KOPT-K1 (cell line): ENCODE results near the gene TIMM44.
"Not testable (repeated sequence)": the region's sequence is repeated elsewhere in the genome, so short reads cannot be mapped to it uniquely, and the experiment has no call there.

Experiments used
- H3K27ac ChIP-seq: fragments of 200-600 bp; sonication (generic); 2 replicates; pipeline ENCODE4 v1.5.1; 2016; ENCODE audit warnings: antibody characterized with exemption, mild to moderate bottlenecking, low read depth, low read length; ENCODE audit not compliant: poor library complexity, severe bottlenecking
- H3K36me3 ChIP-seq: fragments of 200-600 bp; sonication (generic); 2 replicates; pipeline ENCODE4 v1.5.1; 2017; ENCODE audit warnings: antibody characterized with exemption, mild to moderate bottlenecking, low read length, moderate library complexity; ENCODE audit not compliant: insufficient read depth
- H3K9me3 ChIP-seq: fragments of 200-600 bp; sonication (generic); 2 replicates; pipeline ENCODE4 v1.5.1; 2017; ENCODE audit warnings: antibody characterized with exemption, low read length, mild to moderate bottlenecking; ENCODE audit not compliant: insufficient read depth, poor library complexity, severe bottlenecking

TIMM44 gene

DNA sequence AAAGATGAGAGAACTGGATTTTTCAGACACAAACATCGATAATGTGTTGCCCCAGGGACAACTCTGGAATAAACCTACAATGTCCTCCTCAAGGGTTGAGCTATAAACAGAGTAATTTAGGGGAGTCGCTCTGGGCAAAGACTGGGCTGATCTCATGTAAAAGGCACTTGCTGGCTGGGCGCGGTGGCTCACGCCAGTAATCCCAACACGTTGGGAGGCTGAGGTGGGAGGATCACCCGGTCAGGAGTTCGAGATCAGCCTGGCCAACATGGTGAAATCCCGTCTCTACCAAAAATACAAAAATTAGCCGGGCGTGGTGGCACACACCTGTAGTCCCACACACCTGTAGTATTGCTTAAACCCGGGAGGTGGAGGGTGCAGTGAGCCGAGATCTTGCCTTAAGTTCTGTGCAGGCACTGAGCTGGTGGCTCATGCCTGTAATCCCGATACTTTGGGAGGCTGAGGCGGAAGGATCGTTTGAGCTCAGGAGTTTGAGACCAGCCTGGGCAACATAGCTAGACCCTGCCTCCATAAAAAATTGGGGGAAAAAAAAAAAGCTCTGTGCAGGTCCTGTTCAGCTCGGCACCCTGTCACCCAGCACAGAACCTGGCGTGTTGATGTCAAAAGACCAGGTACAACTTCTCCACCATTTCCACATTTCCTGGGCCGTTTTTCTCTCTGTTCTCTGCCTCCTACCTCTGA is 1.4 kb downstream of the TIMM44 start:
- Histone ChIP-seq H3K9me3 (no peaks in the 10 kb centered on the region), H3K27ac (peak overlapping the region; percentile 83), H3K36me3 (peaks cover 43% of the 10 kb centered on the region)

DNA sequence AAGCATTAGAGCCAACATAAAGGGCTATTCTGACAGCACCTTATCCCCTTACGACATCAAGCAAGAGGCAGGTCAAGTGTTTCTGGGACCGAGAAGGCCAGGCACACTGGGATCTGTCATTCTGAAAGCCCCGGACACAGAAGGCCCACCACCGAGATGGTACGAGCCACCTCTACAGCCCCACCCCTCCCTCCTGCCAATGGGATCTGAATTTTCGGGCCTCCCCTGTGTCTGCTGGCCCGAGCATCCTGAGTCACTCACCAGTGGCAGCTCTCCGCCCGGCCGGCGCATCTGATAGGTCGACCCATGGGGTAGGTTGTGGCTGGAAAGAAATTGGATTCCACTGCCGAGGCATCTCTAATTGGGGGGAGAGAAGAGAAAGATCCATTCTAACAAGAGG is 2.6 kb downstream of the TIMM44 start:
- Histone ChIP-seq H3K36me3 (peaks cover 54% of the 10 kb centered on the region), H3K9me3 (no peaks in the 10 kb centered on the region), H3K27ac (no peak overlapping the region)

DNA sequence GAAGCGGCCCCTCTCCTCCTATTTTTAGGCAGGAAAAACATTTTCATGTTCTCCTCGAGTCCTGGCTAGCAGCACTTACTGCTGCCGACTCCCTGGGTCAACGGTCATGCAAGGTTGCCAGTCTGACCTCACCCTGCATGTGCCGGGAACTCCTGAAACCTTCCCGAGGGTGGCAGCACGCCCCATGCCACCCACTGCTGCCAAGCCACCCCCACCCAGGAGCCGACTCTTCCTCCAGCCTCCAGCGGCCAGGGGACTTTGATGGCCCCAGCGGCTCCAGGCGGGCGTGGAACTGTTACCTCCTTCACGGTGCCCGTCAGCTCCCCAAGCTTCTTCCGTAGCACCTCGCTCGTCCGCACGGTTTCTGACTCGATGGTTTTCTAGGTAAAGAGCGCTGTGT is 8.7 kb downstream of the TIMM44 start:
- Histone ChIP-seq H3K9me3 (no peaks in the 10 kb centered on the region), H3K27ac (no peak overlapping the region), H3K36me3 (peaks cover 95% of the 10 kb centered on the region)

DNA sequence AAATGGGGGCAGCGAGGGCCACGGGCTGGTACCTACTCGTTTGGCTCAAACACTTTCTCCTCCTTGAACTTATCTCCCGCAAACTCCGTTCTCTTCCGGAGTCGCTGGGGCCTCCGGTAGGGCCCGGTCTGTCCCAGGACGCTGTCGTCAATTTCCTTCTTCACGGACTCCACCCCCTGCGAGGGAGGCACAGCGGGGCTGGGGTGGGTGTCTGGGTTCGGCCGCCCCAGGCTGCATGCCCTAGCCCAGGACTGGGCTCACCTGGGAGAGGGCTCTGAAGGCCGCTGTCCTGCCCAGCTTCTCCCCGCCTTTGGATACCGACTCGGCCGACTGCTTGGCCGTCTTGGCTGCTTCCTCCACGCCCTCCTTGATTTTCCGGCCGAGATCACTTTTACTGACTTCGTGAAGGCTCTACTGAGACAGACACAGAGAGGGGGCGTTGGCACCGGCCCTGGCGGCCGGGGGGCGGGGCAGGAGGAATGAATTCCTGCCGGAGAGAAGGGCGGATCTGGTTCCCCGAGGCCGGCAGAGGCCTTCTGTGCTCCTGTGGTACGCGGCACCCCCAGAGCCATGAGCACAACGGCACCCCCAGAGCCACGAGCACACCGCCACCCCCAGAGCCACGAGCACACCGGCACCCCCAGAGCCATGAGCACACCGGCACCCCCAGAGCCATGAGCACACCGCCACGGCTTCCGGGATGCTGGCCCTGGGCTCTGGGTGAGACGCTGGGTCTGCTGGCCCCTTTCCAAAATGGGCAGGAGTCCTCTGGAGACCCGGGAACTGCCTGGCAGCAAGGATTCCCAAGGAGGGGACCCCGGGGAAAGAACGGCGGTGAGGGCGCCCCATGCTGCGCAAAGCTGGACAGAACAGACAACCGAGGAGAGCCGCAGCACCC is 9.4 kb downstream of the TIMM44 start:
- H3K27ac ChIP-seq, result no peak overlapping the region
- no peaks in the 10 kb centered on the region for H3K9me3 ChIP-seq
- H3K36me3 ChIP-seq, result peaks cover 94% of the 10 kb centered on the region

DNA sequence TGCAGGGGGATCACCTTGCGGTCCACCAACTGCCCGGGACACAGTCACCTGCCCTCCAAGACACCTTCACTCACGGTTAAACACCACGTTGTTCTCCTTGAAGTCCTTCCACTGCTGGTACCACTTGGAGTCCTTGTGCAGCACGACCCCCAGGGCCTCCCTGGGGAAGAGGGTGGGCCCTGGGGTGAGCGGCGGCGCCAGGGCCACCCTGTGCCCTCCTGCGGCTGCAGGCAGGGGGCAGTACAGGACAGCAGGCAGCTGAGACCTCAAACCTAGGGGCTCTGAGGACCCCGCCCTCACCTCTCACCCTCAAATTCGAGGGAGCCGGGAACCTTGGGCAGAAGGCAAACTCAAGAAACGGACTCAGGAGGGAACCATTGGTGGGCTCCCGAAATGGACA is 10.1 kb downstream of the TIMM44 start:
- Histone ChIP-seq H3K27ac (no peak overlapping the region), H3K36me3 (peaks cover 92% of the 10 kb centered on the region), H3K9me3 (no peaks in the 10 kb centered on the region)

DNA sequence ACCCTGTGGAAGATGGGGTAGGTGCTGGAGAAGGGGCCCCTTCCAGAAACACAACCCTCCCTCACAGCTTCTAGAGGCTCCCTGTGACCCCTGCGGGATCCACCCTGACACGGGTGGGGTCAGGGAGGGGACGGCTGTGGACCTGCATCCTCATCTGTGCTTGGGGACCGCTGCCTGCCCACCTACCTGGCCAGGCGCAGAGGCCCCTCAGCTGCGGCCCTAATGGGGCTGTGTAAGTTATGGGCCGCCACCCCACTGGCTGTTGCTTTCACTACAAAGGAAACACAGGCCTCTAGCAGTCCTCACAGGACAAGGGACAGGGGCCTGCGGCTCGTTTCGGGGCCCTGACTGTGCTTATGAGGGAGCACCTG is 10.6 kb downstream of the TIMM44 start:
- H3K27ac ChIP-seq, result no peak overlapping the region
- peaks cover 87% of the 10 kb centered on the region for H3K36me3 ChIP-seq
- H3K9me3 ChIP-seq, result no peaks in the 10 kb centered on the region

DNA sequence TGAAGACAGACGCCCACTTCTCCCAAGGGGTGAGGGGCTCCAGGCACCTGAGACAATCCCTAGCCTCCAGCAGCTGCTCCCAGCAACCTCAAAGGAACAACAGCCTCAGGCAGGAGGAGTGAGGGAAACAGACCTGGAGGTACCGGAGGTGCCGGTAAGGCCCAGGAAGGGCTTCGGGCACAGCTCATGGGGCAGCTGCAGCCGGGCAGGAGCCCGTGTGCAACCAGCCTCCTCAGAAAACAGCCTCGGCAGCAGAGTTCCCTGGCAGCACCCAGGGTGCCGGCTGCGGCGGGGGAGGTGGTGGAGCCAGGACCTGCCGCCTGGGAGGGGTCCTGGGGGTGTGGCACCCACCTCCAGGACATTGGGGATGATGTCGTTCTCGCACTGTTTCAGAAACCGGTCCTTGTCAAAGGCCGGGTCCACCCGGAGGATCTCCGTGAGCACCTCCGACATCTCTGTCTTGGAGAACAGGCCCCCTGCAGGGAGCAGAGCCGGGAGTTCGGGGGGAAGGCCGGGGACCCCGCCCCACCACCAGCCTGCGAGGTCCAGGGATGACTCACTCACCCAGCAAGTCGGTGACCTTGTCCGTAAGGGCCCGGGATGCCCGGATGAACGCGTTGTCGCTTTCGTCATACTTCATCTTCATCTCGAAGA is 11.1 kb downstream of the TIMM44 start:
- H3K36me3 ChIP-seq, result peaks cover 85% of the 10 kb centered on the region
- no peaks in the 10 kb centered on the region for H3K9me3 ChIP-seq

DNA sequence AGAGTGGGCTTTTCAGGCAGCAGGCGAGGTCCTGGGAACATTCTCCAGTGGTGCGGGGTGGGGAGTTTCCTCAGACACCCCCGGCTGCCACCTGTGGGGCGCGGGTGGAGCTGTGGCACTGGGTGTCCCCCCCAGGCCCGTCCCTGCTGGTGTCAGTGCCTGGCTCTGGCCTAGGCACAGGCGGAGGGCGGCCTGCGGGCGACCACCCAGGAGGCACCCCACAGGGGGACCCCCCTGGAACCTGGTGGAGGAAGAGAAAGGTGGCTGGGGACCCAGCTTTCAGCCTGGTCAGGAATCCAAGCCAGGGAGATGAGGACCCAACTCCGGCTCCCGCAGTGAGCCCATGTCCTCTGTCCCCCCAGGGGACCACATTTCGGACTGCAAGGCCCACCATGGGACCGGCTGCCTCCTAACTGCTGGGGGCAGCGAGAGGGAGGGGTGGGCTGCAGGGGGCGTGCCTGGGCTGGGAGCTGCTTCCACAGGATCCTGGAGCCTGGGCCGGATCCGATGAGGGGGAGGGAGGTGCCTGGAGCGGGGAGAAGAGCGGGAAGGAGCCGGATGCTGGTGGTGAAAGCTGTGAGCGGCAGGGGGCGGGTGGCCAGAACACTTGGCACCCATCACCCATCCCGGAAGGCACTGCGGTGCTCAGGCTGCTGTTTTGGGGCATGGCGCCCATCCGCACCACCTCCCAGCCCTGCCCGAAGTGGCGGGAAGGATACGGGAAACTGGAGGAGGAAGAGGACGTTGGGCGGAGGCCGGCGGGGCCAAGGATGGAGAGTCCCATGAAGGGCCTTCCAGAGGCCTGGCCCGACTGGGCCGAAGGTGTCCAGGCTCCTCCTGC is 12.0 kb downstream of the TIMM44 start:
- H3K27ac ChIP-seq, result no peak overlapping the region

More for the DNA sequence above, 11.1 kb downstream of the TIMM44 start:
- no peak overlapping the region for H3K27ac ChIP-seq

DNA sequence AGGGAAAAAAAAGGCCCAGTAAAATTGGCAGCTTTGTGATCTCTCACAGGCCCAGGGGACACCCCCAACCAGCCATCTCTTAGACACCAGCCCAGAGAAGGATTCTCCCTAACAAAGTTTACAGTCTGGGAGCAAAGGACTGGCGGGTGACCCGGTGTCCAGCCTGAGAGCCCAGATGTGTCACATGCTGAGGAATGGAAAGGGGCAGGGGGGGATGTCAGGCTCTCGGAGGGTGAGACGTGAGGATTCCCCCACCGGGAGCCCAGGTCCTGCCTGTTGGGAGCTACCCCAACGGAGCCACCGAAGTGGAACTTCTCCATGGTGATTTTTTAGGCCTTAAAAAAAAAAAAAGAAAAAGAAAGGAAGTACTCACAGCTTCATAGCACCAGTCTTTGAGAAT is 12.7 kb downstream of the TIMM44 start:
- H3K36me3 ChIP-seq, result peaks cover 70% of the 10 kb centered on the region
- H3K27ac ChIP-seq, result no peak overlapping the region
- H3K9me3 ChIP-seq, result no peaks in the 10 kb centered on the region

More for the DNA sequence above, 12.0 kb downstream of the TIMM44 start:
- no peaks in the 10 kb centered on the region for H3K9me3 ChIP-seq
- peaks cover 76% of the 10 kb centered on the region for H3K36me3 ChIP-seq

DNA sequence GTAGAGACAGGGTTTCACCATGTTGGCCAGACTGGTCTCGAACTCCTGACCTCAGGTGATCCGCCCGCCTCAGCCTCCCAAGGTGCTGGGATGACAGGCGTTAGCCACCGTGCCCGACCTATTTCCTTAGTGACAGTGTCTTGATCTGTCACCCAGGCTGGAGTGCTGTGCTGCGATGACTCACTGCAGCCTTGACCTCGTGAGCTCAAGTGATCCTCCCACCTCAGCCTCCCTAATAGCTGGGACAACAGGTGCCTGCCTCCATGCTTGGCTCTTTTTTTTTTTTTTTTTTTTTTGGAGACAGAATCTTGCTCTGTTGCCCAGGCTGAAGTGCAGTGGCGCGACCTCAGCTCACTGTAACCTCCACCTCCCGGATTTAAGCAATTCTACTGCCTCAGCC is 13.4 kb downstream of the TIMM44 start:
- peaks cover 62% of the 10 kb centered on the region for H3K36me3 ChIP-seq

DNA sequence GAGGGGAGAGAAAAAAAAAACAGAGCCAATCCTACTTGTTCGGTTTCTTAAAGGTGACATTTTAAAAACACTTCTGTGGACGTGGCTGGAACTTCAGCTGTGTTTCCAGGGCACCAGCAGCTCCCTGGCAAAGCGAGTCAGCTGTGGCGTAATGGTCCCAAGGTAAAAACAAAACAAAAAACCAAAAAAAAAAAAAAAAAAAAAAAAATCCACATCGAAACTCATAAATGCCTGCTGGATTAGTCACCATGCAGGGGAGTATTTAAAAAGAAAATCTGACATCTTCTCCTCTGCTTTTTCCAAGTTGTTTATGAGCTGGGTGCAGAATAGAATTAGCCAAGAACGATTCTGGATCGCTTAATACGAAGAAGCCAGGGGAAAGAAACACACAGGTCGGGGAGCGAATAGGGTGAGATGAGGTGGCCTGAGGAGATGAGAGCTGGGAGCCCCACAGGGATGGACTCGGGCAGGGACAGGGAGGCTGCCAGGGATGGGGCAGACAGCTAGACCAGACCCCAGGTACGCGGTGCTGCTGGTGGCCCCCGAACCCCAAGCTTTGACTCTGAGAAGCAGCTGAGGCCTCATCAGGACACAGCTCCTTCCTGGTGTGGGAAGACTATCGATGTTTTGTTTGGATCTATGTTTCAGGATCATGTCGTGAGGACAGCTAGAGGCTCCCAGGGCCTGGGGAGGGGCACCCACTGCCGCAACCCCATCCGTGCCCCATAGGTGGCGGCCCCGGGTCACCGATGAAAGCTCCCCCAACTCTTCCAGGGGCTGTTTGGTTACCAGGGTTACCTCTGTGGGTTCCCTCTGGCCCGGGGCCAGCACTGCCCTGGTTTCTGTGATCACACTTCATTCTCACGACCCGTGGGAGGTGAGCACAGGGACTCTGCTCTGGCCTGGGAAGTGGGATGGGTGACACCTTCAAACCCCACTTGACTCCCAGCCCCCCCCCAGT is 14.4 kb downstream of the TIMM44 start:
- Histone ChIP-seq H3K36me3 (peaks cover 52% of the 10 kb centered on the region), H3K27ac (no peak overlapping the region), H3K9me3 (no peaks in the 10 kb centered on the region)

More for the DNA sequence above, 13.4 kb downstream of the TIMM44 start:
- H3K27ac ChIP-seq, H3K9me3 ChIP-seq: not testable (repeated sequence)

DNA sequence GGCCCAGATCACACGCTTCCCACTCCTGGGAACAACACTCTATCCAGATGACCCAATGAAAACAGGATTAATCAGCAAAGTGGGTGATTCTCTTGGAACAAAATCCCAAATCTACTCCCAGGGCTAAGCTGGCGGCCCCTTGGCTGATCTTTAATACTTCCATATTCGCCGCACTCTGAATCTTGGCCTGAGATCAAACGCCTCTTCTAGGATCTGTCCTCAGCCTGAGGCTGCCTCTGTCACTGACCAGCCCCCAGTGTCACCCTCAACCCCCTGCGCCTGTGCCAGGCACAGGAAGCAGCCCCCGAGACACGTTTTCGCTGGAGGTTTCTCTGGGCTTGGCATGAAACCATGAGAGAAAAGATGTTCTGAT is 15.1 kb downstream of the TIMM44 start:
- Histone ChIP-seq H3K27ac (no peak overlapping the region), H3K36me3 (peaks cover 45% of the 10 kb centered on the region)

DNA sequence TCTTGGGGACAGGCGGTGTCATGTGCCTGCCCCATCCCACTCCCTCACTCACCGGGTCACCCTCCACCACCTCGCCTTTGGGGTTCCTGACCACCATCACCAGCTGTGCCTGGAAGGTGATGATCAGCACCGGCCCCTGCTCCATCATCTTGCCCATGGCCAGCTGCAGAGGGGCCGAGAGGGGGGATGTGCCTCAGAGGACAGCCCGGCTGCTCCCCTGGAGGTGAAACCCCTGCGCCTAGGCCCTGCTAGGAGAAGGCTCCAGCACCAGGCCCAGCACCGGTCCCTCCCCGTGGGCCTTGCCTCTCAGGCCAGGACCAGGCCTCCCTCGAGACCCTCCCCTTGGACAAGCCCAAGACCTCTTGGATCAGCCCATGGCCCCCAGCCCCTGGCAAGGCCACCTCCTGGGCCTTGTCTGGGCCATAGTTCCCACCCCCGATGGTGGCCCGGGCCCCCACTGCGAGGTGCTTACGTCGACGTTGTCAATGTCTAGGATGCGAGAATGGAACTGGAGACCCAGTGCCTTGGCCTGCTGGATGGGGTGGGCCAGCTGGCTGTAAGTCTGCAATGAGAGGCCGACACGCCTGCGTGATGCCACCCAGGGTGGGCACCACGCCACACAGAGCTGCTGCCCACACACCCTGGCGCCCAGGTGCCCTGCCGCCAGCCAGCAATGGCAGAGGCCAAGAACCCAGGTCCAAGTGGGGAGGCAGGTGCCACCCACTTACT is 15.7 kb downstream of the TIMM44 start:
- peaks cover 44% of the 10 kb centered on the region for H3K36me3 ChIP-seq
- no peaks in the 10 kb centered on the region for H3K9me3 ChIP-seq
- no peak overlapping the region for H3K27ac ChIP-seq

More for the DNA sequence above, 15.1 kb downstream of the TIMM44 start:
- H3K9me3 ChIP-seq, result no peaks in the 10 kb centered on the region
